Measurements from ENCODE around the gene MRPS17.

The MRPS17 gene

GRCh38 chr7:55970561-55970960 lies 18.9 kb downstream of the MRPS17 start:
- peaks cover 3% of the 10 kb centered on the region for H3K36me3 ChIP-seq (ENCODE audit: control insufficient read depth, insufficient read depth, low read length)
- no peak overlapping the region for H3K4me3 ChIP-seq (ENCODE audit: insufficient read depth, low read depth, low read length, poor library complexity, severe bottlenecking)
- H3K27me3 ChIP-seq (replicated peaks; ENCODE audit: control insufficient read depth, insufficient read depth, low read length, poor library complexity, severe bottlenecking): no peaks in the 10 kb centered on the region

GRCh38 chr7:55970978-55971377 lies 19.3 kb downstream of the MRPS17 start:
- Histone ChIP-seq H3K4me1 (ENCODE audit: control insufficient read depth, insufficient read depth, low read length, poor library complexity, severe bottlenecking) (no peaks in the 10 kb centered on the region), H3K36me3 (ENCODE audit: control insufficient read depth, insufficient read depth, low read length) (peaks cover 3% of the 10 kb centered on the region), H3K27ac (ENCODE audit: insufficient read depth, low read length, poor library complexity, severe bottlenecking) (no peak overlapping the region), H3K27me3 (replicated peaks; ENCODE audit: control insufficient read depth, insufficient read depth, low read length, poor library complexity, severe bottlenecking) (no peaks in the 10 kb centered on the region), H3K9me3 (ENCODE audit: control insufficient read depth, low read length) (no peaks in the 10 kb centered on the region), H3K4me3 (ENCODE audit: insufficient read depth, low read depth, low read length, poor library complexity, severe bottlenecking) (no peak overlapping the region)
- no peak for DNase-seq

More at GRCh38 chr7:55970561-55970960, 18.9 kb downstream of the MRPS17 start:
- Histone ChIP-seq H3K4me1 (ENCODE audit: control insufficient read depth, insufficient read depth, low read length, poor library complexity, severe bottlenecking) (no peaks in the 10 kb centered on the region), H3K9me3 (ENCODE audit: control insufficient read depth, low read length) (no peaks in the 10 kb centered on the region), H3K27ac (ENCODE audit: insufficient read depth, low read length, poor library complexity, severe bottlenecking) (no peak overlapping the region)
- DNase-seq: no peak

GRCh38 chr7:55973747-55974250 lies 22.1 kb downstream of the MRPS17 start:
- Histone ChIP-seq H3K27me3 (replicated peaks; ENCODE audit: control insufficient read depth, insufficient read depth, low read length, poor library complexity, severe bottlenecking) (no peaks in the 10 kb centered on the region), H3K9me3 (ENCODE audit: control insufficient read depth, low read length) (no peaks in the 10 kb centered on the region), H3K4me1 (ENCODE audit: control insufficient read depth, insufficient read depth, low read length, poor library complexity, severe bottlenecking) (no peaks in the 10 kb centered on the region), H3K4me3 (ENCODE audit: insufficient read depth, low read depth, low read length, poor library complexity, severe bottlenecking) (no peak overlapping the region), H3K27ac (ENCODE audit: insufficient read depth, low read length, poor library complexity, severe bottlenecking) (no peak overlapping the region), H3K36me3 (ENCODE audit: control insufficient read depth, insufficient read depth, low read length) (peaks cover 12% of the 10 kb centered on the region)
- DNase-seq: no peak

- Histone ChIP-seq H3K9me3 (ENCODE audit: control insufficient read depth, low read length) (no peaks in the 10 kb centered on the region), H3K36me3 (ENCODE audit: control insufficient read depth, insufficient read depth, low read length) (peaks cover 35% of the 10 kb centered on the region), H3K4me1 (ENCODE audit: control insufficient read depth, insufficient read depth, low read length, poor library complexity, severe bottlenecking) (no peaks in the 10 kb centered on the region), H3K27ac (ENCODE audit: insufficient read depth, low read length, poor library complexity, severe bottlenecking) (no peak overlapping the region), H3K4me3 (ENCODE audit: insufficient read depth, low read depth, low read length, poor library complexity, severe bottlenecking) (no peak overlapping the region), H3K27me3 (replicated peaks; ENCODE audit: control insufficient read depth, insufficient read depth, low read length, poor library complexity, severe bottlenecking) (no peaks in the 10 kb centered on the region)
- no peak for DNase-seq
These were observed 24.4 kb downstream of the MRPS17 start for GRCh38 chr7:55975988-55976633.

GRCh38 chr7:55977831-55978230 lies 26.2 kb downstream of the MRPS17 start:
- H3K36me3 ChIP-seq (ENCODE audit: control insufficient read depth, insufficient read depth, low read length): peaks cover 38% of the 10 kb centered on the region

GRCh38 chr7:55980266-55980665 lies 28.6 kb downstream of the MRPS17 start:
- Histone ChIP-seq H3K9me3 (ENCODE audit: control insufficient read depth, low read length) (no peaks in the 10 kb centered on the region), H3K27me3 (replicated peaks; ENCODE audit: control insufficient read depth, insufficient read depth, low read length, poor library complexity, severe bottlenecking) (no peaks in the 10 kb centered on the region), H3K36me3 (ENCODE audit: control insufficient read depth, insufficient read depth, low read length) (peaks cover 63% of the 10 kb centered on the region), H3K27ac (ENCODE audit: insufficient read depth, low read length, poor library complexity, severe bottlenecking) (no peak overlapping the region), H3K4me1 (ENCODE audit: control insufficient read depth, insufficient read depth, low read length, poor library complexity, severe bottlenecking) (no peaks in the 10 kb centered on the region), H3K4me3 (ENCODE audit: insufficient read depth, low read depth, low read length, poor library complexity, severe bottlenecking) (no peak overlapping the region)
- no peak for DNase-seq

More at GRCh38 chr7:55977831-55978230, 26.2 kb downstream of the MRPS17 start:
- Histone ChIP-seq H3K27me3 (replicated peaks; ENCODE audit: control insufficient read depth, insufficient read depth, low read length, poor library complexity, severe bottlenecking) (no peaks in the 10 kb centered on the region), H3K27ac (ENCODE audit: insufficient read depth, low read length, poor library complexity, severe bottlenecking) (no peak overlapping the region), H3K4me1 (ENCODE audit: control insufficient read depth, insufficient read depth, low read length, poor library complexity, severe bottlenecking) (no peaks in the 10 kb centered on the region), H3K4me3 (ENCODE audit: insufficient read depth, low read depth, low read length, poor library complexity, severe bottlenecking) (no peak overlapping the region), H3K9me3 (ENCODE audit: control insufficient read depth, low read length) (no peaks in the 10 kb centered on the region)
- no peak for DNase-seq

GRCh38 chr7:55983537-55983936 lies 31.9 kb downstream of the MRPS17 start:
- Histone ChIP-seq H3K9me3 (ENCODE audit: control insufficient read depth, low read length) (no peaks in the 10 kb centered on the region), H3K27ac (ENCODE audit: insufficient read depth, low read length, poor library complexity, severe bottlenecking) (no peak overlapping the region), H3K4me1 (ENCODE audit: control insufficient read depth, insufficient read depth, low read length, poor library complexity, severe bottlenecking) (no peaks in the 10 kb centered on the region), H3K4me3 (ENCODE audit: insufficient read depth, low read depth, low read length, poor library complexity, severe bottlenecking) (no peak overlapping the region), H3K36me3 (ENCODE audit: control insufficient read depth, insufficient read depth, low read length) (peaks cover 58% of the 10 kb centered on the region), H3K27me3 (replicated peaks; ENCODE audit: control insufficient read depth, insufficient read depth, low read length, poor library complexity, severe bottlenecking) (no peaks in the 10 kb centered on the region)
- no peak for DNase-seq

GRCh38 chr7:55992346-55992745 lies 40.7 kb downstream of the MRPS17 start:
- Histone ChIP-seq H3K27me3 (replicated peaks; ENCODE audit: control insufficient read depth, insufficient read depth, low read length, poor library complexity, severe bottlenecking) (no peaks in the 10 kb centered on the region), H3K36me3 (ENCODE audit: control insufficient read depth, insufficient read depth, low read length) (peaks cover 20% of the 10 kb centered on the region), H3K4me3 (ENCODE audit: insufficient read depth, low read depth, low read length, poor library complexity, severe bottlenecking) (no peak overlapping the region), H3K4me1 (ENCODE audit: control insufficient read depth, insufficient read depth, low read length, poor library complexity, severe bottlenecking) (no peaks in the 10 kb centered on the region), H3K9me3 (ENCODE audit: control insufficient read depth, low read length) (no peaks in the 10 kb centered on the region), H3K27ac (ENCODE audit: insufficient read depth, low read length, poor library complexity, severe bottlenecking) (no peak overlapping the region)
- no peak for DNase-seq

GRCh38 chr7:55996856-55997500 lies 45.3 kb downstream of the MRPS17 start:
- H3K9me3 ChIP-seq (ENCODE audit: control insufficient read depth, low read length): no peaks in the 10 kb centered on the region
- H3K27ac ChIP-seq (ENCODE audit: insufficient read depth, low read length, poor library complexity, severe bottlenecking): no peak overlapping the region
- no peaks in the 10 kb centered on the region for H3K4me1 ChIP-seq (ENCODE audit: control insufficient read depth, insufficient read depth, low read length, poor library complexity, severe bottlenecking)
- peaks cover 28% of the 10 kb centered on the region for H3K36me3 ChIP-seq (ENCODE audit: control insufficient read depth, insufficient read depth, low read length)
- no peak overlapping the region for H3K4me3 ChIP-seq (ENCODE audit: insufficient read depth, low read depth, low read length, poor library complexity, severe bottlenecking)
- H3K27me3 ChIP-seq (replicated peaks; ENCODE audit: control insufficient read depth, insufficient read depth, low read length, poor library complexity, severe bottlenecking): no peaks in the 10 kb centered on the region
- no peak for DNase-seq

- Histone ChIP-seq H3K4me1 (ENCODE audit: control insufficient read depth, insufficient read depth, low read length, poor library complexity, severe bottlenecking) (no peaks in the 10 kb centered on the region), H3K9me3 (ENCODE audit: control insufficient read depth, low read length) (no peaks in the 10 kb centered on the region), H3K4me3 (ENCODE audit: insufficient read depth, low read depth, low read length, poor library complexity, severe bottlenecking) (no peak overlapping the region), H3K36me3 (ENCODE audit: control insufficient read depth, insufficient read depth, low read length) (peaks cover 4% of the 10 kb centered on the region), H3K27ac (ENCODE audit: insufficient read depth, low read length, poor library complexity, severe bottlenecking) (no peak overlapping the region), H3K27me3 (replicated peaks; ENCODE audit: control insufficient read depth, insufficient read depth, low read length, poor library complexity, severe bottlenecking) (no peaks in the 10 kb centered on the region)
- no peak for DNase-seq
These were observed 52.1 kb downstream of the MRPS17 start for GRCh38 chr7:56003749-56004148.
